GM19025 (cell line): ENCODE measurements around the gene FCMR.

Experiments
- ATAC-seq: cut with Tn5 transposase; IDR thresholded peaks from one replicate; pipeline ENCODE4 v1.9.1; 2021; ENCODE audit warnings: mild to moderate bottlenecking, low read depth, moderate library complexity; ENCODE audit not compliant: unreplicated experiment

FCMR gene

GRCh38 chr1:206921772-206922265, at the start of gene FCMR:
TSS of gene FCMR (minus strand) at chr1:206921941. CDS start at chr1:206921854, 87 bp downstream.
- ATAC-seq: no peak

GRCh38 chr1:206971029-206971655, 49.4 kb upstream of the FCMR start:
- ATAC-seq: peak; percentile 58

GRCh38 chr1:206970446-206970845, 48.7 kb upstream of the FCMR start, which contains the start of gene FCAMR:
TSS of gene FCAMR (minus strand) at chr1:206970460. CDS start at chr1:206970125, 335 bp downstream.
- ATAC-seq: no peak

GRCh38 chr1:206969090-206969489, 47.3 kb upstream of the FCMR start:
- ATAC-seq: no peak

- ATAC-seq: peak; percentile 51
Measured at GRCh38 chr1:206967096-206967849, 45.5 kb upstream of the FCMR start.

- ATAC-seq: no peak
Measured at GRCh38 chr1:206965781-206966180, 44.0 kb upstream of the FCMR start.

GRCh38 chr1:206963740-206964139, 42.0 kb upstream of the FCMR start:
- no peak for ATAC-seq

GRCh38 chr1:206963119-206963712, 41.5 kb upstream of the FCMR start:
- ATAC-seq: no peak

GRCh38 chr1:206962272-206962671, 40.5 kb upstream of the FCMR start:
- no peak for ATAC-seq

- no peak for ATAC-seq
Measured at GRCh38 chr1:206961668-206962067, 39.9 kb upstream of the FCMR start.

- no peak for ATAC-seq
Measured at GRCh38 chr1:206960676-206961386, 39.1 kb upstream of the FCMR start.

- no peak for ATAC-seq
Measured at GRCh38 chr1:206958144-206958543, 36.4 kb upstream of the FCMR start.

- ATAC-seq: no peak
Measured at GRCh38 chr1:206957639-206958038, 35.9 kb upstream of the FCMR start.

- ATAC-seq: peak; percentile 54
Measured at GRCh38 chr1:206955476-206956451, 34.0 kb upstream of the FCMR start.

- ATAC-seq: no peak
Measured at GRCh38 chr1:206954459-206955342, 33.0 kb upstream of the FCMR start.

GRCh38 chr1:206953626-206954025, 31.9 kb upstream of the FCMR start:
- no peak for ATAC-seq

GRCh38 chr1:206953126-206953525, 31.4 kb upstream of the FCMR start:
- no peak for ATAC-seq

GRCh38 chr1:206952171-206952570, 30.4 kb upstream of the FCMR start:
- ATAC-seq: no peak
